Erythroblast (primary cell): ENCODE measurements around the gene DBH.

Experiments
- GATA1 ChIP-seq: IDR thresholded peaks from 2 replicates; pipeline ENCODE4 v1.6.1; 2011; ENCODE audit warnings: low read depth, mild to moderate bottlenecking, control low read depth, low read length, moderate library complexity
- POLR2A ChIP-seq: IDR thresholded peaks from 2 replicates; pipeline ENCODE4 v1.6.1; 2011; ENCODE audit warnings: mild to moderate bottlenecking, low read length

DNA sequence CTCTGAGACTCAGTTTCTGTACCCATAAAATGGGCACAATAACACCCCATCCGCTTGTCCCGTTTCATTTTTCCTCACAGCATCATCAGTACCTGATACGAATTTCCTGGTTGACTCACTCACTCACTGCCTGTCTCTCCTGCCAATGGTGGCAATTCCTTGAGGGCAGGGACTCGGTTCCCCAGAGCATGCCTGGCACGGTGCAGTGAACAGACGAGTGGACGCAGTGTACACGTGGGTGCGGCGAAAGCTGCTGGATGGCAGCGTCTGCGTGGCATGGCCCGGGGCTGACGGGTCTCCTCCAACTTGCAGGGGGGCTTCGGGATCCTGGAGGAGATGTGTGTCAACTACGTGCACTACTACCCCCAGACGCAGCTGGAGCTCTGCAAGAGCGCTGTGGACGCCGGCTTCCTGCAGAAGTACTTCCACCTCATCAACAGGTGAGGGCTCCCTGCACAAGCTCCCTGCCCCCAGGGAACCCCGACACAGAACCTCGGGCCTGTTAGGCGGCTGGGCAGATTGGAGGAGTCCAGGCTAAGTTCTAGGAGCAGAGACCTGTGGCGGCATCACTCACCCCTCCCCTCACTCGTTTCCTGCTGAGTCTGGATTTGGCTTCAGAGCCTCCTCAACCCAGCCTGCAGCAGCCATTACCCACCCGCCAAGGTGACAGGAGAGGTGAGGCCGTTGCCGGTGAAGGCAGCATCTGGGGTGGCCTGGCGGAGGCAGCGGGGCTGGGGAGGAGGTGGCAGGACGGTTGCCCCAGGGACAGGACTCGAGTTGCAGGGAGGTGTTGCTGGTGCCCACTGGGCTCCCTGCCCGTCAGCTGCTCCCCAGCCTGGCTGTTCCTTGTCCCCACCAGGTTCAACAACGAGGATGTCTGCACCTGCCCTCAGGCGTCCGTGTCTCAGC lies 20.3 kb downstream of the DBH start:
- no peak for TF ChIP-seq POLR2A
- TF ChIP-seq GATA1, result no peak
